ENCODE results near the gene MRM3.
"Not testable (repeated sequence)": the region's sequence is repeated elsewhere in the genome, so short reads cannot be mapped to it uniquely, and the experiment has no call there.

MRM3 gene

GRCh38 chr17:797236-797840 is 15.2 kb downstream of the MRM3 start:
- DNase-seq (ENCODE audit: low spot score), result no peak

GRCh38 chr17:798246-798645 is 16.1 kb downstream of the MRM3 start:
- no peak for DNase-seq (ENCODE audit: low spot score)

GRCh38 chr17:799261-799660 is 17.1 kb downstream of the MRM3 start:
- no peak for DNase-seq (ENCODE audit: low spot score)

- DNase-seq (ENCODE audit: low spot score), result no peak
These were observed 18.5 kb downstream of the MRM3 start for GRCh38 chr17:800446-801242.

GRCh38 chr17:801660-802059 is 19.5 kb downstream of the MRM3 start:
- no peak for DNase-seq (ENCODE audit: low spot score)

DNA sequence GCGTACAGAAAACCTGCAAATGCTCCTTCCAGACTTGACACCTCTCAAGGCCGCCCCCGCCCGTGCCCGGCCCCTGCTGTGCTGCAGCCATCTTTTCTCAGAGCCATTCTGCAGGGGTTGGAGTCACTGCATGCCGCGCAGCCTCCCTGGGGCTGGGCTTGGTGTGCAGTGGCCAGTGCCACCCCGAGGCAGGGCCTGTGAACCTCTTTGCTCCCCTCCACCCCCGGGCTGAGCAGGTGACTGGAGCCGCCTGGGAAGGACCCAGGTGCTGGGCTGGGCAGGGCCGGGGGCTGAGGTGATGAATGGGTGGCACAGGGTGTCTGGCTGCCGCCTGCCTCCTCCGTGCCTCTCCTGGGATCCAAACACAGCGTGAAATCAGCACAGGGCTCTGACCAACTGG is 20.3 kb downstream of the MRM3 start:
- no peak for DNase-seq (ENCODE audit: low spot score)

GRCh38 chr17:802901-803881 is 21.0 kb downstream of the MRM3 start:
- no peak for DNase-seq (ENCODE audit: low spot score)

- no peak for DNase-seq (ENCODE audit: low spot score)
These were observed 22.6 kb downstream of the MRM3 start for GRCh38 chr17:804541-805435.

GRCh38 chr17:805886-806285 is 23.7 kb downstream of the MRM3 start:
- not testable (repeated sequence) for DNase-seq (ENCODE audit: low spot score)

DNA sequence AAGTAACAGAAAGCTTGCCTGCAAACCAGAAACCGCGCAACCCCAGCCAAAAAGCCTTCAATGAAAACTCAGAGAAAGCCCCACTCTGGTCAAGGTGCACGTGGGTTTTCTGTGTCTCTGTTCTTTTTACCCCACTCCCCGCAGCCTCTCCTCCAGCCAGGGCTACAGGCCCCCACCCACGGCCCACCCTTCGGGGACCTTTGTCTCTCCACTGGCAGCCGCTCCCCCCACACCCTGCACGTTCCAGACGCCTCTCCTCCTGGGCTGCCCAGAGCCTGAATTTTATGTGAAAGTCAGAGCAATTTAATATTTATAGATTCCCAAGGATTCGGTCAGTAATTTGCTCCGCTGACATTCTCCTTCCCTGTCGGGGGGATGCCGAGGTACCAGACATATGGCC is 24.2 kb downstream of the MRM3 start:
- DNase-seq (ENCODE audit: low spot score), result no peak

- DNase-seq (ENCODE audit: low spot score), result no peak
These were observed 24.8 kb downstream of the MRM3 start for GRCh38 chr17:806781-807522.

- DNase-seq (ENCODE audit: low spot score), result no peak
These were observed 25.6 kb downstream of the MRM3 start for GRCh38 chr17:807523-808294.

- DNase-seq (ENCODE audit: low spot score), result no peak
These were observed 29.1 kb downstream of the MRM3 start for GRCh38 chr17:811051-811784.

- no peak for DNase-seq (ENCODE audit: low spot score)
These were observed 30.6 kb downstream of the MRM3 start for GRCh38 chr17:812638-813204.

- no peak for DNase-seq (ENCODE audit: low spot score)
These were observed 32.2 kb downstream of the MRM3 start for GRCh38 chr17:814371-814770.

DNA sequence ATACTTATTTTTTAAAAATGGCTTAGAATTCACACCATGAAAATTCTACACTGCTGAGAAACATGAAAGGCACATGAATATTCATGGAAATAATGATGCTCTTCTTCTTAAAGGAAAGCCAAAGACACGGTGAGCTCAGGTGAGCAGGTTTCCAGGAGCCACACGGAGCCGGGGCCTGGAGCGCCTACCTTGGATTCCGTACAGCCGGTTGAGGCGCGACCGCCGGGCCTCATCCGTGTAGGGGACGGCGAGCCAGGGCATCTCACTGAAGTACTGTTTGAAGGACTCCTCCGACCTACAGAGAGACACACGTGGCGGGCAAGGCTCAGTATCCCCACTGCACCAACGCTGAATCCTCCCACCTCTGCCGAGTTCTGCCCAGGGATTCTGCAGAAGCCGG is 37.1 kb downstream of the MRM3 start:
- no peak for DNase-seq (ENCODE audit: low spot score)

GRCh38 chr17:823501-823902 is 41.3 kb downstream of the MRM3 start:
- DNase-seq (ENCODE audit: low spot score), result no peak

- DNase-seq (ENCODE audit: low spot score), result no peak
These were observed 42.2 kb downstream of the MRM3 start for GRCh38 chr17:824378-824777.

- DNase-seq (ENCODE audit: low spot score), result no peak
These were observed 43.1 kb downstream of the MRM3 start for GRCh38 chr17:825216-825615.
